ENCODE measurements around the gene NRP1.

The NRP1 gene

GRCh38 chr10:33193701-33194521 is 140.6 kb downstream of the NRP1 start:
- Histone ChIP-seq H3K27ac (ENCODE audit: insufficient read depth in 1 of 2, low read depth in 1 of 2, low read length in 2 of 2, poor library complexity in 1 of 2, severe bottlenecking in 2 of 2) (no peak overlapping the region), H3K4me1 (ENCODE audit: control extremely low read depth in 1 of 4, control insufficient read depth in 4 of 4, insufficient read depth in 4 of 4, low read length in 3 of 4) (peaks cover 0 to 6% (median under 1%) of the 10 kb centered on the region in 4 experiments), H3K9me3 (ENCODE audit: control extremely low read depth in 1 of 5, control insufficient read depth in 4 of 5, insufficient read depth in 2 of 5, low read depth in 1 of 5, low read length in 4 of 5) (no peaks in the 10 kb centered on the region), H3K4me3 (ENCODE audit: control insufficient read depth in 1 of 7, extremely low read depth in 1 of 7, insufficient read depth in 4 of 7, low read depth in 2 of 7, low read length in 6 of 7) (no peak overlapping the region), H3K36me3 (ENCODE audit: control insufficient read depth in 4 of 4, insufficient read depth in 4 of 4, low read length in 3 of 4) (no peaks in the 10 kb centered on the region), H3K27me3 (replicated peaks in 2 of 5; ENCODE audit: control insufficient read depth in 4 of 5, insufficient read depth in 5 of 5, low read length in 4 of 5) (peaks cover 0 to 11% (median 7%) of the 10 kb centered on the region in 5 experiments)
- DNase-seq, result peak in 1 of 3 donors; percentile 6
- CTCF ChIA-PET, result interaction anchor here (0.5 to 2.3 kb wide), 19 partner anchors 8 to 1801 kb away, joined by 3 to 23 read pairs (median 5); no protein-coding TSS in a partner anchor
- POLR2A ChIA-PET, result no interaction called here
- WGBS (ENCODE audit: insufficient coverage), result 83% methylated on average over 1 of the region's 6 CpGs

GRCh38 chr10:33193057-33193700 is 141.3 kb downstream of the NRP1 start:
- CTCF ChIA-PET, result interaction anchor here (0.5 to 2.3 kb wide), 23 partner anchors 9 to 1802 kb away, joined by 3 to 23 read pairs (median 4); no protein-coding TSS in a partner anchor
- H3K4me1 ChIP-seq (ENCODE audit: control extremely low read depth in 1 of 4, control insufficient read depth in 4 of 4, insufficient read depth in 4 of 4, low read length in 3 of 4), result peaks cover 0 to 6% (median under 1%) of the 10 kb centered on the region in 4 experiments
- no peaks in the 10 kb centered on the region for H3K36me3 ChIP-seq (ENCODE audit: control insufficient read depth in 4 of 4, insufficient read depth in 4 of 4, low read length in 3 of 4)
- POLR2A ChIA-PET, result no interaction called here
- H3K9me3 ChIP-seq (ENCODE audit: control extremely low read depth in 1 of 5, control insufficient read depth in 4 of 5, insufficient read depth in 2 of 5, low read depth in 1 of 5, low read length in 4 of 5), result no peaks in the 10 kb centered on the region
- no peak overlapping the region for H3K27ac ChIP-seq (ENCODE audit: insufficient read depth in 1 of 2, low read depth in 1 of 2, low read length in 2 of 2, poor library complexity in 1 of 2, severe bottlenecking in 2 of 2)
- DNase-seq, result peak; percentile 79 to 92 (median 92)
- WGBS (ENCODE audit: insufficient coverage), result 24% methylated on average over 10 of the region's 12 CpGs
- H3K4me3 ChIP-seq (ENCODE audit: control insufficient read depth in 1 of 7, extremely low read depth in 1 of 7, insufficient read depth in 4 of 7, low read depth in 2 of 7, low read length in 6 of 7), result no peak overlapping the region
- H3K27me3 ChIP-seq (replicated peaks in 2 of 5; ENCODE audit: control insufficient read depth in 4 of 5, insufficient read depth in 5 of 5, low read length in 4 of 5), result peaks cover 0 to 11% (median 7%) of the 10 kb centered on the region in 5 experiments

- peaks cover 0 to 4% (median under 1%) of the 10 kb centered on the region in 4 experiments for H3K4me1 ChIP-seq (ENCODE audit: control extremely low read depth in 1 of 4, control insufficient read depth in 4 of 4, insufficient read depth in 4 of 4, low read length in 3 of 4)
- ChIA-PET POLR2A (no interaction called here), CTCF (interaction anchor here (1.0 to 2.3 kb wide), 8 partner anchors 10 to 1447 kb away, joined by 3 to 23 read pairs (median 5); no protein-coding TSS in a partner anchor)
- WGBS (ENCODE audit: insufficient coverage), result 96% methylated on average over 5 of the region's 5 CpGs
- H3K27me3 ChIP-seq (replicated peaks in 2 of 5; ENCODE audit: control insufficient read depth in 4 of 5, insufficient read depth in 5 of 5, low read length in 4 of 5), result peaks cover 0 to 8% (median 5%) of the 10 kb centered on the region in 5 experiments
- no peaks in the 10 kb centered on the region for H3K36me3 ChIP-seq (ENCODE audit: control insufficient read depth in 4 of 4, insufficient read depth in 4 of 4, low read length in 3 of 4)
- no peak for DNase-seq
- H3K9me3 ChIP-seq (ENCODE audit: control extremely low read depth in 1 of 5, control insufficient read depth in 4 of 5, insufficient read depth in 2 of 5, low read depth in 1 of 5, low read length in 4 of 5), result no peaks in the 10 kb centered on the region
- H3K4me3 ChIP-seq (ENCODE audit: control insufficient read depth in 1 of 7, extremely low read depth in 1 of 7, insufficient read depth in 4 of 7, low read depth in 2 of 7, low read length in 6 of 7), result no peak overlapping the region
- no peak overlapping the region for H3K27ac ChIP-seq (ENCODE audit: insufficient read depth in 1 of 2, low read depth in 1 of 2, low read length in 2 of 2, poor library complexity in 1 of 2, severe bottlenecking in 2 of 2)
Measured at GRCh38 chr10:33192190-33192589, 142.3 kb downstream of the NRP1 start.

GRCh38 chr10:33190406-33190805 is 144.1 kb downstream of the NRP1 start:
- CTCF ChIA-PET, result no interaction called here
- DNase-seq, result no peak
- H3K4me1 ChIP-seq (ENCODE audit: control extremely low read depth in 1 of 4, control insufficient read depth in 4 of 4, insufficient read depth in 4 of 4, low read length in 3 of 4), result peaks cover 0 to 2% (median 0%) of the 10 kb centered on the region in 4 experiments
- WGBS (ENCODE audit: insufficient coverage), result no CpG with 5 or more reads among the region's 1 CpG
- H3K27me3 ChIP-seq (replicated peaks in 2 of 5; ENCODE audit: control insufficient read depth in 4 of 5, insufficient read depth in 5 of 5, low read length in 4 of 5), result peaks cover 0 to 6% (median 0%) of the 10 kb centered on the region in 5 experiments
- H3K4me3 ChIP-seq (ENCODE audit: control insufficient read depth in 1 of 7, extremely low read depth in 1 of 7, insufficient read depth in 4 of 7, low read depth in 2 of 7, low read length in 6 of 7), result no peak overlapping the region
- no peaks in the 10 kb centered on the region for H3K36me3 ChIP-seq (ENCODE audit: control insufficient read depth in 4 of 4, insufficient read depth in 4 of 4, low read length in 3 of 4)
- no peaks in the 10 kb centered on the region for H3K9me3 ChIP-seq (ENCODE audit: control extremely low read depth in 1 of 5, control insufficient read depth in 4 of 5, insufficient read depth in 2 of 5, low read depth in 1 of 5, low read length in 4 of 5)
- POLR2A ChIA-PET, result no interaction called here
- no peak overlapping the region for H3K27ac ChIP-seq (ENCODE audit: insufficient read depth in 1 of 2, low read depth in 1 of 2, low read length in 2 of 2, poor library complexity in 1 of 2, severe bottlenecking in 2 of 2)

- ChIA-PET POLR2A (no interaction called here), CTCF (interaction anchor here (0.8 to 1.1 kb wide), 2 partner anchors 8 to 142 kb away, joined by 3 read pairs; no protein-coding TSS in a partner anchor)
- Histone ChIP-seq H3K36me3 (ENCODE audit: control insufficient read depth in 4 of 4, insufficient read depth in 4 of 4, low read length in 3 of 4) (no peaks in the 10 kb centered on the region), H3K4me3 (ENCODE audit: control insufficient read depth in 1 of 7, extremely low read depth in 1 of 7, insufficient read depth in 4 of 7, low read depth in 2 of 7, low read length in 6 of 7) (no peak overlapping the region), H3K4me1 (ENCODE audit: control extremely low read depth in 1 of 4, control insufficient read depth in 4 of 4, insufficient read depth in 4 of 4, low read length in 3 of 4) (peaks cover 0 to 2% (median 0%) of the 10 kb centered on the region in 4 experiments), H3K27me3 (replicated peaks in 2 of 5; ENCODE audit: control insufficient read depth in 4 of 5, insufficient read depth in 5 of 5, low read length in 4 of 5) (peaks cover 0 to 6% (median 0%) of the 10 kb centered on the region in 5 experiments), H3K27ac (ENCODE audit: insufficient read depth in 1 of 2, low read depth in 1 of 2, low read length in 2 of 2, poor library complexity in 1 of 2, severe bottlenecking in 2 of 2) (no peak overlapping the region), H3K9me3 (ENCODE audit: control extremely low read depth in 1 of 5, control insufficient read depth in 4 of 5, insufficient read depth in 2 of 5, low read depth in 1 of 5, low read length in 4 of 5) (no peaks in the 10 kb centered on the region)
- 98% methylated on average over 4 of the region's 8 CpGs for WGBS (ENCODE audit: insufficient coverage)
- DNase-seq, result no peak
Measured at GRCh38 chr10:33189808-33190207, 144.7 kb downstream of the NRP1 start.

GRCh38 chr10:33189363-33189762 is 145.1 kb downstream of the NRP1 start:
- ChIA-PET CTCF (interaction anchor here (0.8 to 1.1 kb wide), 2 partner anchors 8 to 142 kb away, joined by 3 read pairs; no protein-coding TSS in a partner anchor), POLR2A (no interaction called here)
- 96% methylated on average over 6 of the region's 6 CpGs for WGBS (ENCODE audit: insufficient coverage)

More at GRCh38 chr10:33189363-33189762, 145.1 kb downstream of the NRP1 start:
- Histone ChIP-seq H3K27ac (ENCODE audit: insufficient read depth in 1 of 2, low read depth in 1 of 2, low read length in 2 of 2, poor library complexity in 1 of 2, severe bottlenecking in 2 of 2) (no peak overlapping the region), H3K27me3 (replicated peaks in 2 of 5; ENCODE audit: control insufficient read depth in 4 of 5, insufficient read depth in 5 of 5, low read length in 4 of 5) (peaks cover 0 to 6% (median 0%) of the 10 kb centered on the region in 5 experiments), H3K36me3 (ENCODE audit: control insufficient read depth in 4 of 4, insufficient read depth in 4 of 4, low read length in 3 of 4) (no peaks in the 10 kb centered on the region), H3K4me1 (ENCODE audit: control extremely low read depth in 1 of 4, control insufficient read depth in 4 of 4, insufficient read depth in 4 of 4, low read length in 3 of 4) (peaks cover 0 to 2% (median 0%) of the 10 kb centered on the region in 4 experiments), H3K9me3 (ENCODE audit: control extremely low read depth in 1 of 5, control insufficient read depth in 4 of 5, insufficient read depth in 2 of 5, low read depth in 1 of 5, low read length in 4 of 5) (no peaks in the 10 kb centered on the region), H3K4me3 (ENCODE audit: control insufficient read depth in 1 of 7, extremely low read depth in 1 of 7, insufficient read depth in 4 of 7, low read depth in 2 of 7, low read length in 6 of 7) (no peak overlapping the region)
- DNase-seq, result no peak

Measured in common myeloid progenitor, CD34-positive (primary cell).